ENCODE data around the gene TAF1A. TPM values are rescaled to one million over a fixed set of nuclear protein-coding genes. Genes with fewer than 3 reads are reported as not detected.

The TAF1A gene
- total RNA-seq, 1 experiment from 2014 or later, result 21.4 TPM

DNA sequence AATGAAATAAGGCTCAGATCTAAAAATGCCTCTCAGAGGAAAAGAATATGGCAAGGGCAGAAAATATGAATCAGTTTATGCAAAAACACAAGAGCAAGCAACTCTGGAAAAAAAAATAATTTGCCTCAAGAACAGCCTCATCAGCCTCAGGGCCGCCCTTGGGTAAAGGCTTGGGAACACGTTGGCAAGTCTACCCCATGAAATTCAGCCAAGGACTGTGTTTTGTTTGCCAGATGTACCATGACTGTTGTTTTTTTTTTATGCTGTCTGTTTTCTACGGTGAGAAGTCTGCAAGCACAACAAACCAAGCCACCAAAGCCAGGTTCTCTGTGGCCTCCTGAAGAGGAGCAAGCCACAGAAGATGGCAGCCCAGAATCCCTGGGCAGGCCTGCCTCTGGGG, 59.8 kb downstream of the TAF1A start:
- Histone ChIP-seq H3K4me2 (ENCODE audit: low read length) (no peak overlapping the region), H3K79me2 (ENCODE audit: insufficient read depth, low read length) (no peaks in the 10 kb centered on the region), H3K4me3 (replicated peaks in 1 of 2; ENCODE audit: low read depth in 1 of 2, low read length in 2 of 2) (no peak overlapping the region), H3K9me3 (ENCODE audit: control insufficient read depth in 1 of 2, insufficient read depth in 1 of 2, low read depth in 1 of 2, low read length in 2 of 2) (no peaks in the 10 kb centered on the region), H2AFZ (ENCODE audit: low read depth, low read length, poor library complexity, severe bottlenecking) (no peak overlapping the region), H3K27ac (ENCODE audit: low read depth, low read length) (no peak overlapping the region), H3K4me1 (ENCODE audit: control insufficient read depth in 1 of 2, insufficient read depth in 2 of 2, low read length in 2 of 2) (no peaks in the 10 kb centered on the region), H3K36me3 (ENCODE audit: control insufficient read depth in 1 of 2, insufficient read depth in 2 of 2, low read length in 2 of 2) (no peaks in the 10 kb centered on the region), H3K27me3 (ENCODE audit: insufficient read depth, low read length) (no peaks in the 10 kb centered on the region), H3K9ac (ENCODE audit: low read length) (no peak overlapping the region), H4K20me1 (ENCODE audit: insufficient read depth) (no peaks in the 10 kb centered on the region), H3K9me2 (ENCODE audit: insufficient read depth) (no peaks in the 10 kb centered on the region)
- ChIA-PET RAD21 (ENCODE audit: low non-redundant PET in 1 of 2, low total read pairs in 2 of 2, uncharacterized antibody in 2 of 2, unreplicated experiment in 2 of 2) (interaction anchor here in 1 of 2 experiments (0.7 kb wide), 1 partner anchor 1293 kb away, joined by 3 read pairs; no protein-coding TSS in a partner anchor), POLR2A (no interaction called here), CTCF (no interaction called here)
- no TSS peak for BruUV-seq (replicated peaks)
- intact Hi-C loops (cut with micrococcal nuclease), result no loop called here
- DNase-seq (ENCODE audit: low read depth, low spot score), result no peak
- ATAC-seq, result no peak
- TF ChIP-seq ELF1 (IDR thresholded peaks at IDR 0.05; ENCODE audit: borderline replicate concordance, low read depth), result no peak
- TF ChIP-seq ZNF274 (IDR thresholded peaks at IDR 0.05; ENCODE audit: low read depth, low read length), result no peak
- TF ChIP-seq EGR1 (IDR thresholded peaks at IDR 0.05; ENCODE audit: low read depth), result no peak
- TF ChIP-seq POLR2A (IDR thresholded peaks at IDR 0.05; ENCODE audit: borderline replicate concordance, extremely low read depth, insufficient read depth, insufficient read length), result no peak
- TF ChIP-seq YY1 (IDR thresholded peaks at IDR 0.05; ENCODE audit: extremely low read depth, insufficient replicate concordance, low read depth, low read length), result no peak
- TF ChIP-seq JUND (IDR thresholded peaks at IDR 0.05), result no peak
- TF ChIP-seq ZFX (IDR thresholded peaks at IDR 0.05), result no peak

DNA sequence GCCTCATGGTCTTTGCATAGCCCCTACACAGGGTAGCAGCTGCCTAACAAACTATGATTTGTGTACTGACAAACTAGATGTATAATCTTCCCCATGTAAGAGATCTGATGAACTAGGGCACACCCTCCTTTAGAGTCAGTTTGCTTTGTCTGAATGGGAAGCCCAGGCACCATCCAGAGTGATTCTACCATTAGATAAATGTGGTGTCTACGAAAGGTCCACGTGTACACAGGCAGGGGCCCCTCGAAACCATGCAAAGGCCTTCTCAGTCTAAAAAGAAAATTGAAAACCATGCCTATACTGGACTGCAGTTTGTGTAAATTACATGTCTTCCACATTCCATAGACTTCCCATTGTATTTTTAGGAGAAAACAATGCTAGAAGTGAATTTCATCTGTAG, 60.6 kb downstream of the TAF1A start:
- Histone ChIP-seq H3K4me2 (ENCODE audit: low read length) (no peak overlapping the region), H3K27me3 (ENCODE audit: insufficient read depth, low read length) (peaks cover 3% of the 10 kb centered on the region; the same call in 1 of the 2 replicates), H3K9me2 (ENCODE audit: insufficient read depth) (no peaks in the 10 kb centered on the region), H4K20me1 (ENCODE audit: insufficient read depth) (no peaks in the 10 kb centered on the region), H3K4me3 (replicated peaks in 1 of 2; ENCODE audit: low read depth in 1 of 2, low read length in 2 of 2) (no peak overlapping the region), H3K9me3 (ENCODE audit: control insufficient read depth in 1 of 2, insufficient read depth in 1 of 2, low read depth in 1 of 2, low read length in 2 of 2) (no peaks in the 10 kb centered on the region), H3K79me2 (ENCODE audit: insufficient read depth, low read length) (no peaks in the 10 kb centered on the region), H3K27ac (ENCODE audit: low read depth, low read length) (no peak overlapping the region), H3K4me1 (ENCODE audit: control insufficient read depth in 1 of 2, insufficient read depth in 2 of 2, low read length in 2 of 2) (no peaks in the 10 kb centered on the region), H3K9ac (ENCODE audit: low read length) (no peak overlapping the region), H3K36me3 (ENCODE audit: control insufficient read depth in 1 of 2, insufficient read depth in 2 of 2, low read length in 2 of 2) (no peaks in the 10 kb centered on the region), H2AFZ (ENCODE audit: low read depth, low read length, poor library complexity, severe bottlenecking) (no peak overlapping the region)
- no TSS peak for BruUV-seq (replicated peaks)
- no peak for ATAC-seq
- RAD21 ChIA-PET (ENCODE audit: low non-redundant PET in 1 of 2, low total read pairs in 2 of 2, uncharacterized antibody in 2 of 2, unreplicated experiment in 2 of 2), result interaction anchor here in 1 of 2 experiments (0.7 kb wide), 1 partner anchor 1292 kb away, joined by 3 read pairs; no protein-coding TSS in a partner anchor
- CTCF ChIA-PET, result no interaction called here
- TF ChIP-seq TCF7L2 (IDR thresholded peaks at IDR 0.05; ENCODE audit: borderline replicate concordance, extremely low read depth, insufficient read depth, insufficient read length) (no peak), RAD21 (IDR thresholded peaks at IDR 0.05; ENCODE audit: low read depth) (no peak), EZH2phosphoT487 (IDR thresholded peaks at IDR 0.05; ENCODE audit: borderline replicate concordance) (no peak), EGR1 (IDR thresholded peaks at IDR 0.05; ENCODE audit: low read depth) (no peak), ZNF274 (IDR thresholded peaks at IDR 0.05; ENCODE audit: low read depth, low read length) (no peak), JUND (IDR thresholded peaks at IDR 0.05) (no peak), ATF3 (IDR thresholded peaks at IDR 0.05) (no peak), ZBTB33 (IDR thresholded peaks at IDR 0.05; ENCODE audit: extremely low read depth, insufficient replicate concordance, low read length) (no peak), POLR2AphosphoS5 (IDR thresholded peaks at IDR 0.05; ENCODE audit: low read depth, low read length) (no peak)
- TF ChIP-seq, protein P1, sequence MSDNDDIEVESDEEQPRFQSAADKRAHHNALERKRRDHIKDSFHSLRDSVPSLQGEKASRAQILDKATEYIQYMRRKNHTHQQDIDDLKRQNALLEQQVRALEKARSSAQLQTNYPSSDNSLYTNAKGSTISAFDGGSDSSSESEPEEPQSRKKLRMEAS (IDR thresholded peaks at IDR 0.05), result no peak
- intact Hi-C loops (cut with micrococcal nuclease), result no loop called here
- POLR2A ChIA-PET, result no interaction called here
- DNase-seq (ENCODE audit: low read depth, low spot score), result no peak

Measured in HCT116 (cell line).